Upper lobe of left lung (tissue), 6 donors: ENCODE results near the gene MSI1. TPM values are rescaled to one million over a fixed set of nuclear protein-coding genes. Genes with fewer than 3 reads are reported as not detected.
A peak's percentile ranks its signal among the peaks of the same experiment; 100 is the strongest.

Experiments used
- ATAC-seq, 2 donors: fragments of 200-7000 bp; cut with Tn5 transposase; one replicate each; pipeline ENCODE4 v1.9.1; 2022; ENCODE audit warnings: mild to moderate bottlenecking in 2 of 2, moderate library complexity in 2 of 2; ENCODE audit not compliant: low FRiP score in 2 of 2
- DNase-seq, 2 donors: peaks; one replicate each; pipeline ENCODE4 v3.0.0-alpha.2; 2019 to 2020
- H3K27ac ChIP-seq, 4 donors: fragments of 200-600 bp; sonication (generic); one replicate each; pipeline ENCODE4 v1.5.1; 2016 to 2019
- H3K27me3 ChIP-seq, 4 donors: fragments of 200-600 bp; sonication (generic); one replicate each; pipeline ENCODE4 v1.5.1; 2017 to 2019
- H3K36me3 ChIP-seq, 4 donors: fragments of 200-600 bp; sonication (generic); one replicate each; pipeline ENCODE4 v1.5.1; 2016 to 2019
- H3K4me1 ChIP-seq, 4 donors: fragments of 200-600 bp; sonication (generic); one replicate each; pipeline ENCODE4 v1.5.1; 2018 to 2019
- H3K4me3 ChIP-seq, 4 donors: fragments of 200-600 bp; sonication (generic); one replicate each; pipeline ENCODE4 v1.5.1; 2017 to 2019; ENCODE audit warnings: mild to moderate bottlenecking in 2 of 4, moderate library complexity in 1 of 4
- H3K9me3 ChIP-seq, 4 donors: fragments of 200-600 bp; sonication (generic); one replicate each; pipeline ENCODE4 v1.5.1; 2018 to 2019
- EP300 ChIP-seq, 4 donors: sonication (generic); formaldehyde crosslinking; IDR thresholded peaks; one replicate each; pipeline ENCODE4 v1.5.1; 2017; ENCODE audit warnings: antibody characterized with exemption in 4 of 4, control low read depth in 2 of 4
- POLR2A ChIP-seq, 4 donors: fragments of 450-650 bp; IDR thresholded peaks; one replicate each; pipeline ENCODE4 v1.5.1; 2016 to 2017; ENCODE audit warnings: antibody characterized with exemption in 4 of 4, mild to moderate bottlenecking in 2 of 4
- POLR2AphosphoS5 ChIP-seq, 2 donors: sonication (generic); formaldehyde crosslinking; IDR thresholded peaks; one replicate each; pipeline ENCODE4 v1.5.1; 2017; ENCODE audit warnings: antibody characterized with exemption in 2 of 2
- WGBS, 2 donors: methylation state at CpG; one replicate each; pipeline ENCODE4 v1.1.5; 2017 to 2018; 5-methylcytosine and 5-hydroxymethylcytosine counted together
- total RNA-seq, 6 donors: library from RNA; depleted of rRNA in 4 of 6; stranded (reverse); fragments of >200 nt in 4 of 6; gene quantifications; one replicate each; pipeline versions ENCODE4 v1.1.0 to v1.2.1, GENCODE V29; 2016 to 2021
- TF ChIP-seq, protein P1 (sequence below), 6 experiments: fragments of 450-650 bp in 4 of 6; fragments of 200-600 bp in 2 of 6; sonication (generic) in 2 of 6; IDR thresholded peaks; one replicate each; pipeline ENCODE4 v1.5.1; 2016 to 2019; ENCODE audit warnings: antibody characterized with exemption in 6 of 6
- donor health status: DM: no; HTN: no; CAD: no; lungs with moderate emphysema.
- donor health status: DM: no; HTN: yes; CAD: no; lungs with severe emphysema.

Gene MSI1
- total RNA-seq, 6 donors from 2014 or later = 0.43 to 0.91 (median 0.49) TPM; not detected in 1

DNA sequence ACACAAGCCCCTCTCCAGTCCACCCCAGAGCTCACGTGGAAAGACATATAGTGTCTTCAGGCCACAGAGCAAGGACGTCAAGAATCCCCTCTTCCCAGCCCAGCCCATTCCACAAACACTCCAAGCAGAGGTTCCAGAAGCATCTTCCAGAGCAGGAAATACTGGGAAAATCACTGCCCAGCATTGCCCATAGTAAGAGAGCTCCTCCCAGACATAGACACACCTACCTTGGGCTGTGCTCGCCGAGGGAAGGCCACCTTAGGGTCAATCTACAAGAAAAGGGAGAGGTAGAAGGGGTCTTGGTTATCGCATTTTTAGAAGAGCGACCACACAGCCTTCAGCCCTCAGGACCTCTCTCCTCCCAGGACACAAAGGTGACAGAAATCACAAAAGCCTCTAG is 4.5 kb downstream of the MSI1 start:
- DNase-seq = no peak
- Histone ChIP-seq H3K27me3 (peaks cover 0 to 30% (median 18%) of the 10 kb centered on the region in 4 donors), H3K36me3 (no peaks in the 10 kb centered on the region), H3K27ac (no peak overlapping the region), H3K4me3 (no peak overlapping the region), H3K9me3 (no peaks in the 10 kb centered on the region), H3K4me1 (peaks cover 14 to 38% (median 24%) of the 10 kb centered on the region in 4 donors)
- TF ChIP-seq POLR2A (IDR thresholded peaks at IDR 0.05) (no peak), POLR2AphosphoS5 (IDR thresholded peaks at IDR 0.05) (no peak)
- no peak for ATAC-seq
- 76 to 80% methylated on average over 6 of the region's 6 CpGs for WGBS, 2 donors

DNA sequence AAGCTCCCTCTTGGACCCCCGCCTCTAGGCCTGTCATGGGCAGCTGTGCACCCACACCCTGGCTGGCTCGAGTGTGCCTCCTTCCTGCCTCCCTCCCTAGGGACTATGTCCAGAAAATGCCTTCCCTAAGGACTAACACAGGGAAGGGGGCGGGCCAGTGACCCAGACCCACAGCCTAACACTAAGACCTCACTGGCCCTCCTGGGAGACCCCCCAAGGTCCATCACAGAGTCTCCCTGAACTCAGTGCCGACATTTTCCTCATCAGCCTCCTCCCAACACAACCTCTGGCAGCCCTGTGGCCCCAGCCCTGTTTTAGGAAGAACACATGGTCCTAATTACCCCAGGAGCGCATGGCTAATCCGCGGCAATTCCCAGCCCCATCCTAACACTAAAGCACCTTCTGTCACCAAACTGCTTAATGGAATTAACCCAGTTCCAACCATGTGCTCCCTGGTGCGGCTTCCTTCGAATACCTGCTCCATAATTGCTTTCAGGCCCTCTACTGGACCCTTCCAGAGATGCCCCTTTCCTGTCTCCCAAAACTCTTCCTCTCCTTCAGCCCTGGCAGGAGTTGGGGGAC is 5.6 kb downstream of the MSI1 start:
- 77 to 86% methylated on average over 9 of the region's 9 CpGs for WGBS, 2 donors
- no peak for ATAC-seq
- H3K4me1 ChIP-seq = peaks cover 7 to 27% (median 19%) of the 10 kb centered on the region in 4 donors
- H3K27ac ChIP-seq = no peak overlapping the region
- H3K36me3 ChIP-seq = no peaks in the 10 kb centered on the region
- no peak overlapping the region for H3K4me3 ChIP-seq
- DNase-seq = no peak
- peaks cover 0 to 22% (median 13%) of the 10 kb centered on the region in 4 donors for H3K27me3 ChIP-seq
- TF ChIP-seq POLR2AphosphoS5 (IDR thresholded peaks at IDR 0.05) (no peak), POLR2A (IDR thresholded peaks at IDR 0.05) (no peak), EP300 (IDR thresholded peaks at IDR 0.05) (no peak)
- TF ChIP-seq, protein P1, sequence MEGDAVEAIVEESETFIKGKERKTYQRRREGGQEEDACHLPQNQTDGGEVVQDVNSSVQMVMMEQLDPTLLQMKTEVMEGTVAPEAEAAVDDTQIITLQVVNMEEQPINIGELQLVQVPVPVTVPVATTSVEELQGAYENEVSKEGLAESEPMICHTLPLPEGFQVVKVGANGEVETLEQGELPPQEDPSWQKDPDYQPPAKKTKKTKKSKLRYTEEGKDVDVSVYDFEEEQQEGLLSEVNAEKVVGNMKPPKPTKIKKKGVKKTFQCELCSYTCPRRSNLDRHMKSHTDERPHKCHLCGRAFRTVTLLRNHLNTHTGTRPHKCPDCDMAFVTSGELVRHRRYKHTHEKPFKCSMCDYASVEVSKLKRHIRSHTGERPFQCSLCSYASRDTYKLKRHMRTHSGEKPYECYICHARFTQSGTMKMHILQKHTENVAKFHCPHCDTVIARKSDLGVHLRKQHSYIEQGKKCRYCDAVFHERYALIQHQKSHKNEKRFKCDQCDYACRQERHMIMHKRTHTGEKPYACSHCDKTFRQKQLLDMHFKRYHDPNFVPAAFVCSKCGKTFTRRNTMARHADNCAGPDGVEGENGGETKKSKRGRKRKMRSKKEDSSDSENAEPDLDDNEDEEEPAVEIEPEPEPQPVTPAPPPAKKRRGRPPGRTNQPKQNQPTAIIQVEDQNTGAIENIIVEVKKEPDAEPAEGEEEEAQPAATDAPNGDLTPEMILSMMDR (IDR thresholded peaks at IDR 0.05) = no peak
- H3K9me3 ChIP-seq = no peaks in the 10 kb centered on the region

DNA sequence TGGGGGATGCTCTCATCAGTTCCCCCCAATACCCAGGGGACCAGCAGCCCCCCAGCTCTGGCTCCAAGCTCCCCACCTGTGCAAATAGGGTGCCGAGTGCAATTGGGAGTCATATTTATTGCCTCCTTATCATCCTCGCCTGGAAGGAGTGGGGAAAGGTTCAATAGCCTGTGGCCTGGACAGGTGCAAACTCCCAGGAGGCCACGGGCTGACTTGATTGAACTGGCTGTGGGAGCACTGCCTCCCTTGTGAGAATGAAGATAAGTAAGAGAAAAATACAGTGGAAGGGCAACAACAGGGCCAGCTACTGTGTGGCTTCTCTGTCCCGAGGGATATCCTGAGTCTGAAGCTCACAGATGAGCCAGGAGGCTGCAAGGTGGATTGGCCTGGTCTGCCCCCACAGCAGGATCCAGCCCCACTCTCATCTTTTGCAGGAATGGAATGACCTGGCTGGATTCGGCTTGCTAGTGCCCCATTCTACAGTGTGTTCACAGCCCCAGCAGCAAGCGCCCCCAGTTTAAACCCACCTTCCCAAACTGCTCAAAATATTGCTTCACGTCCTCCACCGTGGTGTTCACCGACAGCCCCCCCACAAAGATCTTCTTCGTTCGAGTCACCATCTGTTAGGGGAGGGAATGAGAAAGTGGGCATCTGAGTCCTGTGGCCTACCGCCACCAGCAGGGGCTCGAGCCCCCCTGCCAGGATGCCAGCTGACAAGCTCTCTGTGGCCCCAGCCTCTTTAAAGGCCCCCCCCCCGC is 6.3 kb downstream of the MSI1 start:
- DNase-seq = no peak
- no peaks in the 10 kb centered on the region for H3K9me3 ChIP-seq
- peaks cover 0 to 15% (median 6%) of the 10 kb centered on the region in 4 donors for H3K27me3 ChIP-seq
- no peaks in the 10 kb centered on the region for H3K36me3 ChIP-seq
- no peak overlapping the region for H3K27ac ChIP-seq
- WGBS, 2 donors = 91 to 93% methylated on average over 14 of the region's 14 CpGs
- H3K4me3 ChIP-seq = no peak overlapping the region
- ATAC-seq = no peak
- TF ChIP-seq POLR2AphosphoS5 (IDR thresholded peaks at IDR 0.05) = no peak
- TF ChIP-seq, protein P1 (IDR thresholded peaks at IDR 0.05) = no peak
- no peak for TF ChIP-seq EP300 (IDR thresholded peaks at IDR 0.05)
- no peak for TF ChIP-seq POLR2A (IDR thresholded peaks at IDR 0.05)
- peaks cover 3 to 20% (median 12%) of the 10 kb centered on the region in 4 donors for H3K4me1 ChIP-seq

DNA sequence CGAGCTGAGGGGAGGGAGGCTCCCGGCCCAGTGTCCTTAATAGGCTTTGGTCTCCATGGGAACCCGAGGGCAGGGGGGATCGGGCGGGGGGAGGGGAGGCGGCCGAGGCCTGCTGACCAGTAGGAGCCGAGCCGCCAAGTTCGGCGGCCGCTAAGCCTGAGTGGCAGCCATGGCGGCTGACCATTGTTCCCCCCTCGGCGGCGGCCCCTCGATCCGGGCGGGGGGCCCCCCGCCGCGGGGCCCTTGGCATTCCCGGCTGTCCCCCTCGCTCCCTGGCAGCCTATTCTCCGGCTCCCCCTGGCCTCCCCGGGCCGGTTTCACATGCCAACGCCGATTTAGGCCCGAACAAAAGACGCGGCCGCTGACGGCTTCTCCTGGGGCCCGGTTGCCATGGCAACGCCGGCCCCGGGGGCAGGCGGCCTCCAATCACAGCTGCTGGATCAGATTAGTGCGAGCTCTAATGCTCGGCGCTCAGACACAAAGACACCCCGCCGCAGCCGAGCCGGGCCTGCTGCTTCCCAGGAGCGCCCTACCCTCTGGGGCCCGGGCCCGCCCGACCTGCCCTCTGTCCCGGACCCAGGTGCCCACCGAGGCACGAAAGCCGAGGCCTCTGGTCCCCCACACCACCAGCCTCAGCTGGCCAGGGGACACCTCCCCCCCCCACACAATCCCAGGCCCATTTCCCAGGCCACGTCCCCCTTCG is 7.3 kb downstream of the MSI1 start:
- Histone ChIP-seq H3K4me1 (peaks cover 3 to 17% (median 10%) of the 10 kb centered on the region in 4 donors), H3K4me3 (peak overlapping the region in 3 of 4 donors; percentile 27 to 35 (median 34)), H3K9me3 (no peaks in the 10 kb centered on the region), H3K36me3 (no peaks in the 10 kb centered on the region), H3K27me3 (peaks cover 0 to 9% (median 4%) of the 10 kb centered on the region in 4 donors), H3K27ac (peak overlapping the region in 1 of 4 donors; percentile 49)
- TF ChIP-seq, protein P1 (IDR thresholded peaks at IDR 0.05) = no peak
- TF ChIP-seq EP300 (IDR thresholded peaks at IDR 0.05) (no peak), POLR2AphosphoS5 (IDR thresholded peaks at IDR 0.05) (no peak), POLR2A (IDR thresholded peaks at IDR 0.05) (no peak)
- ATAC-seq (peak in 1 of 2 donors; percentile 49), DNase-seq (peak in 1 of 2 donors; percentile 87)
- 24 to 47% methylated on average over 10 to 36 of the region's 56 CpGs for WGBS, 2 donors

DNA sequence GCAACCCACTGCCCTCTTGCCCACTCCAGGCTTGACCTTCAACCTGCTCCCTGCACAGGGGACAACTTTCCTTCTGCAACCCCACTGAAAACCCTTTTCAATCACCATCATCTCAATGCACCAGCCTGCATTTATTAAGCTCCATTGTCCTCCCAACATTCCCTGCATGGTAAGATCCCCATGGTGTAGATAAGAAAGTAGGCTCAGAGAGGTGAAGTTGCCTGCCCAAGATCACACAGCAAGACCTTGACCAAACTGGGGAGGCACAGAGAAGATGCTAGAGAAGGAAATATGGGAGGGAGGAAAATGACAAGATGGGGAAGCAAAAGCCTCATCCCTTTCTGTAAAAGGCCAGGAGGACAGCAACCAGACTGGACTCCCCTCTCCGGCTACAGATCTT is 9.8 kb downstream of the MSI1 start:
- Histone ChIP-seq H3K36me3 (no peaks in the 10 kb centered on the region), H3K27me3 (peaks cover 0 to 9% (median 4%) of the 10 kb centered on the region in 4 donors), H3K4me1 (peaks cover 3 to 9% (median 6%) of the 10 kb centered on the region in 4 donors), H3K27ac (no peak overlapping the region), H3K9me3 (no peaks in the 10 kb centered on the region), H3K4me3 (no peak overlapping the region)
- TF ChIP-seq, protein P1 (IDR thresholded peaks at IDR 0.05) = no peak
- TF ChIP-seq POLR2AphosphoS5 (IDR thresholded peaks at IDR 0.05) (no peak), POLR2A (IDR thresholded peaks at IDR 0.05) (no peak), EP300 (IDR thresholded peaks at IDR 0.05) (no peak)
- no peak for ATAC-seq
- WGBS, 2 donors = 87 to 90% methylated on average over 1 of the region's 1 CpG
- DNase-seq = no peak
